Bronchial epithelial cell (primary cell): ENCODE results near the gene HMCN2. TPM values are rescaled to one million over a fixed set of nuclear protein-coding genes. Genes with fewer than 3 reads are reported as not detected.

Experiments
- DNase-seq: peaks from one replicate; pipeline ENCODE4 v3.0.0-alpha.2; 2010; ENCODE audit warnings: low read depth
- FAIRE-seq: peaks from 2 replicates; lab custom pipeline; 2011; peaks lifted over from hg19 to GRCh38; lab: Jason Lieb, UNC
- H3K27me3 ChIP-seq: 2 replicates; pipeline ENCODE4 v1.5.1; 2011; ENCODE audit warnings: low read length; ENCODE audit not compliant: control insufficient read depth, insufficient read depth
- H3K36me3 ChIP-seq: 2 replicates; pipeline ENCODE4 v1.5.1; 2011; ENCODE audit warnings: low read length; ENCODE audit not compliant: control insufficient read depth, insufficient read depth
- H3K4me3 ChIP-seq: 2 replicates; pipeline ENCODE4 v1.5.1; 2011; ENCODE audit warnings: mild to moderate bottlenecking, low read depth, low read length, control low read depth
- CTCF ChIP-seq: IDR thresholded peaks from 2 replicates; pipeline ENCODE4 v1.5.1; 2011; ENCODE audit warnings: mild to moderate bottlenecking, moderate library complexity, low read length, control low read depth, inconsistent platforms; ENCODE audit not compliant: insufficient read depth, severe bottlenecking
- total RNA-seq: library from RNA; depleted of rRNA; stranded (reverse); fragments of >200 nt; gene quantifications from 2 replicates; pipeline ENCODE4 v1.2.1, GENCODE V29; 2014

HMCN2 gene
- total RNA-seq, 1 donor from 2014 or later = under 0.01 TPM

- Histone ChIP-seq H3K4me3 (no peak overlapping the region), H3K27me3 (no peaks in the 10 kb centered on the region), H3K36me3 (peaks cover 5% of the 10 kb centered on the region)
- no peak for DNase-seq
- TF ChIP-seq CTCF = no peak
- FAIRE-seq = no peak
These were observed 200.0 kb downstream of the HMCN2 start for GRCh38 chr9:130465383-130466096.

DNA sequence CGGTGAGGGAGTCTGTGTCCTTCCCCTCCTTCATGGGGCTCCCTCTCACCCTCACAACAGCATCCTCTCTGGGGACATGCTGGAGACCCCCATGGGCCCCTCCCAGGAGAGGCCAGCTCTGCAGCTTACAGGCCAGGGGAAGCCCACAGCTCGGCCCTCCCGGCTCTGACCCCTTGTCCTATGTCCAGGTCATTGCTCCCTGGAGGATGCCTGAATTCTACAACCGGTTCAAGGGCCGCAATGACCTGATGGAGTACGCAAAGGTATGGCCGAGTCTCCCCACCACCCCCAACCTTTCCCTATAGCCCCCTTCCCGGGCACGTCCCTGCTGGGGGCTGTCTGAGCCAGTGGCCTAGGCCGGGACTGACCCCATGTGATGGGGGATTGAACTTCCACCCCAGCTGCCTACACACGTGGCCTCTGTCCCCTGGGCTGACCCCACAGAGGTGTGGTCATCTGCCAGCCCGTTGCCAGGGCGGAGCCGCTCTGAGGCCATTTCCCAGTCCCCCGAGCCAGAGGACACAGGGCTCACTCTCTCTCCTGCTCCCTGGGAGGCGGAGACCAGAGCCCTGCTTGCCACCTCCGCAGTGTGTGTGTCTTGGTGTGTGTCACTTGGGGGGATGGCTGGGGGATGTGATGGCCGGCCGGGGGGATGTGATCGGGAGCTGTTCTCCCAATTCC, 201.1 kb downstream of the HMCN2 start:
- Histone ChIP-seq H3K36me3 (peaks cover 5% of the 10 kb centered on the region), H3K27me3 (no peaks in the 10 kb centered on the region), H3K4me3 (no peak overlapping the region)
- no peak for DNase-seq
- FAIRE-seq = no peak
- no peak for TF ChIP-seq CTCF

DNA sequence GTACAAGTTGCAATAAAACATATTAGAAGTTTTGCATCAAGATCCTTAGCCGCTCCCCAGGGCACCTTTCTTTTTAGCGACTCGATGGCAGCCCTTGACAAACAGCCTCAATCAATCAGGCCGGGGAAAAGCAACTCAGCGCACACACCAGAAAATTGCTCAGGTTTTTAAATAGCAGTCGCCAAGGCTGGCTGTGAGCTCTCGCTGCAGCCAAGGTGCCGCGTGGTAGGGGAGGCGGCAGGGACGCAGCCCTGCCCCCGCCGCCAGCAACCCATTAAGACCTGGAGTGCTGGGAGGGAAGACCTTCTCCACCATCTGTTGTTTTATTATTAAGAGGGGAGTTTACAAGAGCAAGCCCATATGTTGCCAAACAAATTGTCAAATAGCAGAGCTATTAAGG, 201.8 kb downstream of the HMCN2 start:
- TF ChIP-seq CTCF = no peak
- no peak overlapping the region for H3K4me3 ChIP-seq
- FAIRE-seq (no peak), DNase-seq (no peak)
- H3K36me3 ChIP-seq = peaks cover 5% of the 10 kb centered on the region
- no peaks in the 10 kb centered on the region for H3K27me3 ChIP-seq

- Histone ChIP-seq H3K27me3 (no peaks in the 10 kb centered on the region), H3K36me3 (peaks cover 5% of the 10 kb centered on the region), H3K4me3 (no peak overlapping the region)
- FAIRE-seq = no peak
- DNase-seq = no peak
- no peak for TF ChIP-seq CTCF
These were observed 203.0 kb downstream of the HMCN2 start for GRCh38 chr9:130468566-130468965.

- Histone ChIP-seq H3K27me3 (no peaks in the 10 kb centered on the region), H3K36me3 (peaks cover 3% of the 10 kb centered on the region), H3K4me3 (no peak overlapping the region)
- DNase-seq = no peak
- no peak for FAIRE-seq
- TF ChIP-seq CTCF = no peak
These were observed 204.7 kb downstream of the HMCN2 start for GRCh38 chr9:130470269-130470668.
